Stimulated activated CD4-positive, alpha-beta T cell treated with anti-CD3 and anti-CD28 coated beads, Interleukin-2, amount 100 ng/mL, for 4 hours (primary cell): ENCODE data around the gene TMPRSS9.
"Not testable (repeated sequence)": the region's sequence is repeated elsewhere in the genome, so short reads cannot be mapped to it uniquely, and the experiment has no call there.

Experiments
- DNase-seq: peaks from one replicate; pipeline ENCODE4 v3.0.0-alpha.2; 2020; ENCODE audit warnings: low read depth

The TMPRSS9 gene

GRCh38 chr19:2342656-2343288 lies 17.3 kb upstream of the TMPRSS9 start:
- no peak for DNase-seq

GRCh38 chr19:2343289-2343982 lies 16.6 kb upstream of the TMPRSS9 start:
- no peak for DNase-seq

DNA sequence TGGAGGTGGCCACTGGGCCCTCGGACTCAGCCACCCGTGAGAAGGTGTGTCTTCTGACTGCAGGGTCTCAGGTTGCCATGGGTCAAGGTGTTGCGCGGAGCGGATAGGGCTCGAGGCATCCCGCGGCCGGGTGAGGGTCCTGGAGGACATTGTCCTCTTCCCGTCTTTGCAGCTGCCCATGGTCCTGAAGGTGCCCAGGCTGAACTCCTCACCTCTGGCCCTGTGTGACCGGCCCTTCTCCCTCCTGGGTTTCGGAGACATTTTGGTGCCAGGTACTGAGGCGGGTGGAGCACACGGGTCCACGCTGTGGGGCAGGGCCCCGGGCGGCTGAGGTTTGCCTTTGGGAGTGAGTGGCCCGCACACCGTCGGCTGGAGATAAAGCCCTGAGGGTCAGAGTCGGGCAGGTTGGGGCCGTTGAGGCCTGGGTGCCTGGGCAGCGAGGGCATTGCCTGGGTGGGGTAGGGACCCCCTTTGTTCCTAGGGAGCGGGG lies 15.6 kb upstream of the TMPRSS9 start:
- no peak for DNase-seq

DNA sequence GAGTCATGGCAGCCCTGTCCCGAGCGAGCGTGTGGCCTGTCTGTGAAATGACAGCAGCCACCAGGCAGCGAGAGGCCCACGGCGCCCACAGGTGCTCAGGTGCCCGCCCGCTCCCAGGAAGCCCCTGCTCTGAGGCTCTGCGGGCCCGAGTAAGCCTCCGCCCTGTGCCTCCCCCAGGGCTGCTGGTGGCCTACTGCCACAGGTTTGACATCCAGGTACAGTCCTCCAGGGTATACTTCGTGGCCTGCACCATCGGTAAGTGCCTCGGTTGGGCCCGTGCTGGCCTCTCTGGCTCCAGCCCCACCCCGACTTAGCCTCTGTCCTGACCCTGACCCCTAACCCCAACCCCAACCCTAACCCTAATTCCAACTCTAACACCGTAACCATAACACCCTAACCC lies 15.0 kb upstream of the TMPRSS9 start:
- DNase-seq = no peak

GRCh38 chr19:2345794-2346663 lies 14.0 kb upstream of the TMPRSS9 start:
- DNase-seq = no peak

DNA sequence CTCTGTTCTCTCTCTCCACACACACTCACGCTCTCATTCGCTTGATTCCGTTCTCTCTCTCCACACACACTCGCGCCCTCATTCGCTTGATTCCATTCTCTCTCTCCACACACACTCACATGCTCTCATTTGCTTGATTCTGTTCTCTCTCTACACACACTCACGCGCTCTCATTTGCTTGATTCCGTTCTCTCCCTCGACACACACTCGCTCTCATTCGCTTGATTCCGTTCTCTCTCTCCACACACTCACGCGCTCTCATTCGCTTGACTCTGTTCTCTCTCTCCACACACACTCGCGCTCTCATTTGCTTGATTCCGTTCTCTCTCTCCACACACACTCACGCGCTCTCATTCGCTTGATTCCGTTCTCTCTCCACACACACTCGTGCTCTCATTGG lies 10.2 kb upstream of the TMPRSS9 start:
- DNase-seq = not testable (repeated sequence)

GRCh38 chr19:2350656-2351055 lies 9.4 kb upstream of the TMPRSS9 start:
- no peak for DNase-seq

DNA sequence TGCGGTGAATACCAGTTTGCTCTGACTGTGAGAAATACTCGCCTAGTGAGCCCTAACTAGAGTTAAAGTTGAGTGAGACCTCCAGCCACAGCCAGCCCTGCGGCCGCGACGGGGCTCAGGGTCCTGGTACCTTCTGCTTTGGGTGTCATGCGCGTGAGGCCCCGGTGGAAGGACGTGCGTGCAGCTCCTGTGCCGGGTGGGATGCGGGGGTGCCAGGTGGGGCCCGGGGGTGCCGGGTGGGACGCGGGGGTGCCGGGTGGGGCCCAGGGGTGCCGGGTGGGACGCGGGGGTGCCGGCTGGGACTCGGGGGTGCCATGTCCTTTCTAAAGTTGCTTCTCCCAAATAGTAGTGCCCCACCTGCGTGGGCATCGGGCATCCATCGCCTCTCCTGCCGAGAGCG lies 8.5 kb upstream of the TMPRSS9 start:
- DNase-seq = no peak

DNA sequence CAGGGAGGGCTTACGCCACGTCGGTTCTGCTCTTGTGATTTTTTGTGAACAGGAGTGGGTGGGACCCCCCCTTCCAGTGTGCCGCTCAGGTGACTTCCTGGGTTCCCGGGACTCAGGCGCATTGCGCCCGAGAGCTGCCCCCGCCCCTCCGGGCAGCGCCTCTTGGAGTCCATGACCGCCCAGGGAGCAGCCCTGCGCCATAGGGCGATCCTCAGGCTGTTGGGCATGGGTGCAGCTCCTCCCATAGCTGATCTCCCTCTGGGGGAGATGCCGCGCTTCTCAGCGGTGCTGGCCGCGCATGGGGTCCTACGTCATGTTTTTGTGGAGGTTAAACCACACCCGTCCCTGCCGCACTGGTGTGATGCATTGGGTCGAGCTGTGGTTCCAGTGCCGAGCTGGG lies 7.9 kb upstream of the TMPRSS9 start:
- DNase-seq = no peak

DNA sequence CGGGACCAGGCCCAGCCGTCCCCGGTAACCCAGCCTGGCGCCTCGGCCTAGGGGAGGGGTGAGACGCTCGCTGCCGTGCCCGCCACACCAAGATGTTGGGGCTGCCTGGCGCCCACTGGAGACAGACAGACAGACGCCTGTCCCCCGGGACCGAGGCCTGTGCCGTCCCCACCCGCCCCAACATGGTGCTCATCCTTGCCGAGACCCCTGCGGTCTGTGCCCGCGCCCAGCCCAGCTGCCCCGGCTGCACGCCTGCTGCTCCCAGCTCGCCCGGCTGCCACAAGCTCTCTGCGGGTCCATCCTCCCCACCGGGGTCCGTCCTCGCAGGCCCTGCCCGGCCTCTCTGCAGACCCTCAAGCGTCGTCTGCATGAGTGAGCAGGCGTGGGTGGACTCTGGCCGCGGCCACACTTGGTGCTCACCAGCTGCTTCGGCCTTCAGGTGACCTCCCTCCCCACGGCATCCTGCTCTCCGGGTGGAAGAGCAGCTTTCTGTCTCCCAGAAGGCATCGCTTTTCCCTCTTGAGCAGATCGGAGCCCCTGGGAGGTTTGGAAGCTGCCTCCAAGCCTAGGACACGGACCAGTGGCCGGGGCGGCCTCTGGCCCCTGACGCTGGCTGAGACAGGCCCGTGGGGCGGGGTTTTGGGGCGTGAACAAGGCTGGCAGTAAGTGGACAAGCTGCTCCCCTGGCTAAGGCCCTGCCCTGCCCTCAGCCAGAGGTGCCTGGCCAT lies 6.7 kb upstream of the TMPRSS9 start:
- no peak for DNase-seq

DNA sequence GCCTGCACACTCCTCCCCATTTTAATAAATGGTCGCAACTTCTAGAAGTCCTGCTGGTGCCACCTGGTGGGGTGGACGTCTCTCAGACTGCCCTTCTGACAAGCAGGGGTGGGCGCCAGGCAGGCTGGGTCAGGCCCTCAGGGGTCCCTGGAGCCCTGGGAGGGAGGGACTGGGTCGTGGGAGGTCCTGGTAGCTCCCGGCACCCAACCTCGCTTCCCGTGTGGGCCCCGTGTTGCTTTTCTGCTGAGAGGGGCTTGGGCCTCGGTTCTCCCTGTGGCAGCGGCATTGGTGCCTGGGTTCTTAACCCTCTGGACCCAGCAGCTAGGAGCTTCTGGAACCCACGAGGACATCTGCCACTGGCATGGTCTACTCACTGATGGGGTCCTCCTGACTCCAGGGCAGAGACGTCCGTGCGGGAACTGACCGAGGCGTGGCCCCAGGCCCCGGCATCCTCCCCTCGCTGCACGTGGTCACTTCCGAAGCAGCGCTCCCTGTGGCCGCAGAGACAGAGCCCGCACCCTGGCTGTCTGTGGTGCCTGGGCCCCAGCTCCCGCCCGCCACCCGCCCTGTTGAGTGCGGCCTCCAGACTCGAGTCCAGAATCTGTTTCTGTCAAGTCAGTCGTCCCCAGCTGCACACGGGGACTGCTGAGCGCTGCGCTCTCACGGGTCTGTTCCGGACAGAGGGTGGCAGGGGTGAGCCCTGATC lies 6.0 kb upstream of the TMPRSS9 start:
- no peak for DNase-seq

- no peak for DNase-seq
These were observed 5.4 kb upstream of the TMPRSS9 start for GRCh38 chr19:2354670-2355069.

- no peak for DNase-seq
These were observed 4.7 kb upstream of the TMPRSS9 start for GRCh38 chr19:2355168-2356035.

- DNase-seq = no peak
These were observed 3.9 kb upstream of the TMPRSS9 start for GRCh38 chr19:2356036-2356646.

GRCh38 chr19:2357279-2358206 lies 2.5 kb upstream of the TMPRSS9 start:
- no peak for DNase-seq

GRCh38 chr19:2358548-2359173 lies 1.4 kb upstream of the TMPRSS9 start:
- no peak for DNase-seq

DNA sequence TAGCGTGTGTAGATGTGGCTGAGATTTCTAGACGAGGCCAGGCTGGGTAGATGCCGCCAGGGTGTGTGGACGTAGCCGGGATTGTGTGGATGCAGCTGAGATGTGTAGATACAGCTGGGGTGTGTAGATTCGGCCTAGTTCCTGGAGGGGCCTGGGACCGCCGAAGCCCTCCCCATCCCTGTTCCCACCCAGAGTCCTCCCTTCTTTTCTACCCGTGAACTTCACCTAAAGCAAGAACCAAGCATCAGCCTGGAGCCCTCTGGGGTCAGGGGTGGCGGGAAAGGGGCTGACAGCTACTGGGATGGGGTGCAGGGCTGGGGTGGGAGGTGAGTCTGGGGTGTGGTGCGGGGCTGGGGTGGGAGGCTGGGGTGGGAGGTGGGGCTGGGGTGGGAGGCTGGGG lies 768 bp downstream of the TMPRSS9 start:
- no peak for DNase-seq

- no peak for DNase-seq
These were observed 1.4 kb downstream of the TMPRSS9 start for GRCh38 chr19:2361246-2362045.
